SK-N-SH treated with all-trans-retinoic acid at 6 μM for 48 hours (cell line): Measurements from ENCODE around the gene ST14.

Experiments
- ATAC-seq: fragments of 200-7000 bp; cut with Tn5 transposase; 3 replicates; pipeline ENCODE4 v1.9.1; 2020; ENCODE audit warnings: mild to moderate bottlenecking, moderate library complexity
- ARNTL ChIP-seq: fragments of 450-650 bp; formaldehyde crosslinking; IDR thresholded peaks from 2 replicates; pipeline ENCODE4 v1.5.0; 2020; ENCODE audit warnings: low read depth, mild to moderate bottlenecking, moderate library complexity, borderline replicate concordance
- BACH2 ChIP-seq: fragments of 250-450 bp; sonication (Bioruptor Pico); IDR thresholded peaks from 2 replicates; pipeline ENCODE4 v1.9.0; 2021; ENCODE audit warnings: mild to moderate bottlenecking, borderline replicate concordance
- CSDC2 ChIP-seq: fragments of 250-450 bp; sonication (Bioruptor Pico); IDR thresholded peaks from 2 replicates; pipeline ENCODE4 v1.5.0; 2020; ENCODE audit warnings: mild to moderate bottlenecking, moderate library complexity
- CSRNP3 ChIP-seq: fragments of 250-450 bp; sonication (Bioruptor Pico); IDR thresholded peaks from 2 replicates; pipeline ENCODE4 v1.5.1; 2021; ENCODE audit warnings: mild to moderate bottlenecking, moderate library complexity
- GLIS3 ChIP-seq: fragments of 250-450 bp; sonication (Bioruptor Pico); IDR thresholded peaks from 2 replicates; pipeline ENCODE4 v1.5.0; 2020; ENCODE audit warnings: mild to moderate bottlenecking, moderate library complexity
- OSR1 ChIP-seq: fragments of 250-450 bp; sonication (Bioruptor Pico); IDR thresholded peaks from 2 replicates; pipeline ENCODE4 v1.8.0; 2022; ENCODE audit warnings: moderate library complexity, mild to moderate bottlenecking, inconsistent platforms
- PATZ1 ChIP-seq: fragments of 250-450 bp; sonication (Bioruptor Pico); IDR thresholded peaks from 2 replicates; pipeline ENCODE4 v1.8.0; 2020; ENCODE audit warnings: mild to moderate bottlenecking, moderate library complexity, borderline replicate concordance
- PPARA ChIP-seq: fragments of 250-450 bp; sonication (Bioruptor Pico); IDR thresholded peaks from 2 replicates; pipeline ENCODE4 v1.5.0; 2020; ENCODE audit warnings: mild to moderate bottlenecking, borderline replicate concordance
- SNAI2 ChIP-seq: fragments of 250-450 bp; sonication (Bioruptor Pico); IDR thresholded peaks from 2 replicates; pipeline ENCODE4 v1.5.0; 2020; ENCODE audit warnings: mild to moderate bottlenecking, moderate library complexity
- TCF4 ChIP-seq: fragments of 250-450 bp; sonication (Bioruptor Pico); IDR thresholded peaks from 2 replicates; pipeline ENCODE4 v1.8.0; 2021; ENCODE audit warnings: mild to moderate bottlenecking, moderate library complexity, borderline replicate concordance
- TOX ChIP-seq: fragments of 250-450 bp; sonication (Bioruptor Pico); IDR thresholded peaks from 2 replicates; pipeline ENCODE4 v1.8.0; 2021; ENCODE audit warnings: mild to moderate bottlenecking, moderate library complexity, borderline replicate concordance
- TSHZ2 ChIP-seq: fragments of 250-450 bp; sonication (Bioruptor Pico); IDR thresholded peaks from 2 replicates; pipeline ENCODE4 v1.5.0; 2020; ENCODE audit warnings: mild to moderate bottlenecking, moderate library complexity
- ZFP3 ChIP-seq: fragments of 250-450 bp; sonication (Bioruptor Pico); IDR thresholded peaks from 2 replicates; pipeline ENCODE4 v1.5.0; 2020; ENCODE audit warnings: mild to moderate bottlenecking, moderate library complexity
- ZFP30 ChIP-seq: fragments of 450-650 bp; formaldehyde crosslinking; IDR thresholded peaks from 2 replicates; pipeline ENCODE4 v1.5.0; 2022; ENCODE audit warnings: mild to moderate bottlenecking, moderate library complexity
- ZNF8 ChIP-seq: fragments of 450-650 bp; formaldehyde crosslinking; IDR thresholded peaks from 2 replicates; pipeline ENCODE4 v1.5.0; 2020; ENCODE audit warnings: mild to moderate bottlenecking, moderate library complexity
- TF ChIP-seq, protein P1 (sequence below): fragments of 250-450 bp; sonication (Bioruptor Pico); IDR thresholded peaks from 2 replicates; pipeline ENCODE4 v1.8.0; 2021; ENCODE audit warnings: low read depth, mild to moderate bottlenecking, moderate library complexity, borderline replicate concordance
- TF ChIP-seq, protein P2 (sequence below): fragments of 250-450 bp; sonication (Bioruptor Pico); IDR thresholded peaks from 2 replicates; pipeline ENCODE4 v1.5.1; 2020; ENCODE audit warnings: low read depth, mild to moderate bottlenecking, moderate library complexity

Gene ST14

DNA sequence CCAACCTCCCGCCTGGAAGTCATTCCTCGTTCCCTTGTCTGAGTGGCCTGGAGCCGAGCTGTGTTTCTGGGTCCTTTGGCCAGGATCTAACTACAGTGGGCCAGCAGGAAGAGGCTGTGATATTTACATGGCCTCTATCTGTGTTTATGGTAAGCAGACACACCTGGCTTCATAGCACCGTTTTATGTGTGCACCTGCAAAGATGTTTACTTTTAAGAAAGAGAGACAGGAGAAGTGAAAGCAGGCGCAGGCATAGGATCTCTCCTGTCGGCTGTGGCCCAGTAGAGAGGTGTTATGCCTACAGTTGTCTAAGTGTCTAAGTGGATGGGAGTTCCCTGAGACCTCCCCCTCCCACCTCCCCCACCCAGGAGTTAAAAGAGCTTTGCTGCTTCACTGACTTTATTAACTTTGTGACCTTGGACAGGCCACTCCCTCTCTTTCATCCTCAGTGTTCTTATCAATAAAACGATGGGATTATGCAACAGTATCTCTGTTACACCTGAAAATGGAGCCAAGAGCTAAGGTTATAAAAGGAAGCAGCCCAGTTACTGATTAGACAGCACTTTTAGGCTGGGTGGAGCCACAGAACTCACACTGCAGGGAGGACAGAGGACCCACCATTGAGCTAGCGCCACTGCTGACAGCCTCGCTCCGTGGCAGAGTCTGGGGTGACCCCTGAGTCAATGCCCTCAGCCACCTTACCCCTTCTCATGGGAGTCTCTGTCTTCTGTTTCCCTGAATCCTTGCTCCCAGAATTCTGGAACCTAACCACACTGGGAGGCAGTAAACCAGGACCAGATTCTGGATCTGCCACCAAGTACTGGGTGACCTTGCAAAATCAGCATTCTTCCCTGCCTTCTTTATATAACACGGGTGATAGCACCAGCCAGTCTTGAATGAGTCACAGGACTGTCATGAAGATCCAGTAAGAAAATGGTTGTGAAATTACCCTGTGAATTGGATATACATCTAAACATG lies 22.0 kb downstream of the ST14 start:
- ATAC-seq, result peak; percentile 80
- no peak for TF ChIP-seq BACH2 (CRISPR knock-in tag)
- TF ChIP-seq ZFP30 (CRISPR knock-in tag), result no peak
- no peak for TF ChIP-seq CSDC2 (CRISPR knock-in tag)
- TF ChIP-seq GLIS3, result no peak
- no peak for TF ChIP-seq OSR1 (CRISPR knock-in tag)
- no peak for TF ChIP-seq TCF4 (CRISPR knock-in tag)
- TF ChIP-seq, protein P1, sequence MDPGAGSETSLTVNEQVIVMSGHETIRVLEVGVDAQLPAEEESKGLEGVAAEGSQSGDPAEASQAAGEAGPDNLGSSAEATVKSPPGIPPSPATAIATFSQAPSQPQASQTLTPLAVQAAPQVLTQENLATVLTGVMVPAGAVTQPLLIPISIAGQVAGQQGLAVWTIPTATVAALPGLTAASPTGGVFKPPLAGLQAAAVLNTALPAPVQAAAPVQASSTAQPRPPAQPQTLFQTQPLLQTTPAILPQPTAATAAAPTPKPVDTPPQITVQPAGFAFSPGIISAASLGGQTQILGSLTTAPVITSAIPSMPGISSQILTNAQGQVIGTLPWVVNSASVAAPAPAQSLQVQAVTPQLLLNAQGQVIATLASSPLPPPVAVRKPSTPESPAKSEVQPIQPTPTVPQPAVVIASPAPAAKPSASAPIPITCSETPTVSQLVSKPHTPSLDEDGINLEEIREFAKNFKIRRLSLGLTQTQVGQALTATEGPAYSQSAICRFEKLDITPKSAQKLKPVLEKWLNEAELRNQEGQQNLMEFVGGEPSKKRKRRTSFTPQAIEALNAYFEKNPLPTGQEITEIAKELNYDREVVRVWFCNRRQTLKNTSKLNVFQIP (CRISPR knock-in tag), result no peak
- TF ChIP-seq SNAI2 (CRISPR knock-in tag), result no peak

DNA sequence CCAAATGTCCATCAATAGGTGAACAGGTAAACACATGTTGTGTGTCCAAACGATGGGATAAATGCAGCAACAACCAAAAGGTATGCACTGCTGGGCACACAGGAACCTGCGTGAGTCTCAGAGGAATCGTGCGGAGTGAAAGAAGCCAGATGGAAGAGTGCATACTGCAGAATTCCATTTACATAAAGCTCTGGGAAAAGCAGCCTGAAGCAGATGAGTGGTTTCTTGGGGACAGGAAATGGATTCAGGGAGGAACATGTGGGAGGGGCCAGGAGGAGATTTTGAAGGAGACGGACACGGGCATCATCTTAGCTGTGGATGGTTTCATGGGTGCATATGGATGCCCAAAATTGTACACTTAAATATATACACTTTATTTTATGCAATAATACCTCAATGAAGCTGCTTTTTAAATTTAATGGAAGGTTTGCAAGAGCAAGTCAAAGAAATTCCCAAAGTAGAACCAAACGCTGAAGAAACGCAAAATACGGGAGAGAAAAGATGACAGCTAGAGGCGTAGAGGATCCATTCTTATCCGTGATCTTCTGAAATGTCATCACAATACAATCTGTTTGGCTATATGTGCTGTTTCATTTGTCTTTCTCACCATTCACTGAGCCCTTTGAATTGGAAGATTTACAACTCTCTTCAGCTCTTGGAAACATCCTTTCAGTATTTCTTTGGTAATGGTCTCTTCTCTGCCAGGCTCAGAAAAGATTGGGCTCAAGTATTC lies 24.5 kb downstream of the ST14 start:
- ATAC-seq, result no peak
- TF ChIP-seq TSHZ2 (CRISPR knock-in tag) (no peak), CSRNP3 (no peak), PPARA (CRISPR knock-in tag) (no peak), OSR1 (CRISPR knock-in tag) (no peak), ZFP3 (CRISPR knock-in tag) (no peak), TCF4 (CRISPR knock-in tag) (no peak), GLIS3 (no peak)
- TF ChIP-seq, protein P1 (CRISPR knock-in tag), result no peak
- TF ChIP-seq, all 23 proteins: peak for 0

GRCh38 chr11:130187096-130187495 lies 27.5 kb downstream of the ST14 start:
- ATAC-seq, result no peak
- TF ChIP-seq ZFP30 (CRISPR knock-in tag) (no peak), OSR1 (CRISPR knock-in tag) (no peak), CSRNP3 (no peak), TSHZ2 (CRISPR knock-in tag) (no peak), ARNTL (CRISPR knock-in tag) (no peak), BACH2 (CRISPR knock-in tag) (no peak), ZNF8 (CRISPR knock-in tag) (no peak), TOX (CRISPR knock-in tag) (no peak), PATZ1 (CRISPR knock-in tag) (no peak)
- TF ChIP-seq, protein P2, sequence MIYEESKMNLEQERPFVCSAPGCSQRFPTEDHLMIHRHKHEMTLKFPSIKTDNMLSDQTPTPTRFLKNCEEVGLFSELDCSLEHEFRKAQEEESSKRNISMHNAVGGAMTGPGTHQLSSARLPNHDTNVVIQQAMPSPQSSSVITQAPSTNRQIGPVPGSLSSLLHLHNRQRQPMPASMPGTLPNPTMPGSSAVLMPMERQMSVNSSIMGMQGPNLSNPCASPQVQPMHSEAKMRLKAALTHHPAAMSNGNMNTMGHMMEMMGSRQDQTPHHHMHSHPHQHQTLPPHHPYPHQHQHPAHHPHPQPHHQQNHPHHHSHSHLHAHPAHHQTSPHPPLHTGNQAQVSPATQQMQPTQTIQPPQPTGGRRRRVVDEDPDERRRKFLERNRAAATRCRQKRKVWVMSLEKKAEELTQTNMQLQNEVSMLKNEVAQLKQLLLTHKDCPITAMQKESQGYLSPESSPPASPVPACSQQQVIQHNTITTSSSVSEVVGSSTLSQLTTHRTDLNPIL (CRISPR knock-in tag), result no peak
